ACHN (cell line): ENCODE results near the gene FAM167B.
A peak's percentile ranks its signal among the peaks of the same experiment; 100 is the strongest.

Source experiments
- DNase-seq: peaks from one replicate; pipeline ENCODE4 v3.0.0-alpha.2; 2015
- in situ Hi-C: cut with HindIII; loops from 2 replicates; pipeline ENCODE4 v1.10.0; 2017; ENCODE audit warnings: low sequenced_read_pairs, low pct_ligation_motif_present, low pct_unique_long_range_greater_than_20kb

Gene FAM167B

DNA sequence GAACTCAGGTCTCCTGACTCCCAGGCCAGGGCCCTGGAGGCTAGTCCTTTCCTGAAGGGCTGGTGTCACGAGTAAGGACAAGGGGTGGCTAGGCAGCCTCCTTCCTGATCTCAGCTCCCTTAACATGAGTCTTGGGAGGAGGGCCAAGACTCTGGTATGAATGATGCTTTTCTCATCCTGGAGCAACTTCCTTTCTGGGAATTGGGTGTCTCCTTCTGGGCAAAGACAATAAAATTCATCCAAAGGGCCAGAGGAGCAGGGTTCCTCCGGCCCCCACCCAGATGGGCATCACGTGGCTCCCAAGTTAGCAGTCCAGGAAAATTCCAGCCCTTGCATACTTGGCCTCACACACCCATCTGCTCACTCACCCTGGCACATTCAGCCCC is at the start of gene FAM167B:
Gene FAM167B (plus strand): TSS at position 335 of the 386 bp plus-strand sequence. CDS start 200 bp downstream, outside the sequence.
- DNase-seq, result no peak
- in situ Hi-C loops, result no loop called here

DNA sequence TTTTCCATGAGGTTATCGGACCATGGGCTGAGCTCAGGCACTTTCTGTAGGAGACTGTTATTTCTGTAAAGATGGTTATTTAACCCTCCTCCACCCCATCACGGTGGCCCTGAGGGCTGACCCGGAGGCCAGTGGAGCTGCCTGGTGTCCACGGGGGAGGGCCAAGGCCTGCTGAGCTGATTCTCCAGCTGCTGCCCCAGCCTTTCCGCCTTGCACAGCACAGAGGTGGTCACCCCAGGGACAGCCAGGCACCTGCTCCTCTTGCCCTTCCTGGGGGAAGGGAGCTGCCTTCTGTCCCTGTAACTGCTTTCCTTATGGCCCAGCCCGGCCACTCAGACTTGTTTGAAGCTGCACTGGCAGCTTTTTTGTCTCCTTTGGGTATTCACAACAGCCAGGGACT is 49.2 kb upstream of the FAM167B start:
- no peak for DNase-seq
- in situ Hi-C loops, result no loop called here

DNA sequence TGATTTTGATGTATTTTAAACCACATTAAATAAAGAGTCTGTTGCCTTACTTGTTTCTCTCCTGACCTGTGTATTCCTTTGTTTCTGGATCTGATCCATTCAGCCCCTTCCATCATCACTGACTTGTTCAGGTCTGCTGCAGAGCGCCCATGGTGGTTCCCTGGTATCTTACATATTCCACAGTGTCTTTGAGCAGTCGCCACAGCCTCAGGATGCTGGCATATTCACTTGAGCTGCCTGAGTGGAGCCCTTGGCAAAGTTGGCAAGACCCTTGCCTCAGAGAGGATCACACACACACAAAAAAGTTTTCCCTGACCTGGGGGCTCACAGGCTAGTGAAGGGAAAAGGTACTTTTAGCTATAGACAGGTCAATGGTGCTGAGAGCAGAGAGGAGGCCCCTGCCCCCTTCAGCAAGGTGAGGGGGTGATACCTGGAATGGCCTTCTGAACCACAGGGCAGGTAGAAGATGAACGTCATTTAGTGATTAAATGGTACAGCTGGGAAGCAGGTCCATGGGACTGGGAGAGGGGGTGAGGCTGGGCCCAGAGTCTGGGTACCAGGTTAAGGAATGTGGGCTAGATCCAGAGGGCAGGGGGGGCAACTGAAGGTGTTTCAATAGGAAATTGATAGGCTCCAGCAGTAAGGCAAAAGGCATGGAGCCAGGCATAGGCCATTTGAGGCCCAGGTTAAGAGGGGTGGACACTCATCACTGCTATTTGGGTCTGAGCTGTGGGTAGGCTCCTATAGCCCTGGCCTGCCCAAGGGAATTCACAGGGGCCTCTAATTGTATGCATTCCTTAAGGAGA is 48.6 kb upstream of the FAM167B start:
- DNase-seq, result no peak
- in situ Hi-C loops, result no loop called here

DNA sequence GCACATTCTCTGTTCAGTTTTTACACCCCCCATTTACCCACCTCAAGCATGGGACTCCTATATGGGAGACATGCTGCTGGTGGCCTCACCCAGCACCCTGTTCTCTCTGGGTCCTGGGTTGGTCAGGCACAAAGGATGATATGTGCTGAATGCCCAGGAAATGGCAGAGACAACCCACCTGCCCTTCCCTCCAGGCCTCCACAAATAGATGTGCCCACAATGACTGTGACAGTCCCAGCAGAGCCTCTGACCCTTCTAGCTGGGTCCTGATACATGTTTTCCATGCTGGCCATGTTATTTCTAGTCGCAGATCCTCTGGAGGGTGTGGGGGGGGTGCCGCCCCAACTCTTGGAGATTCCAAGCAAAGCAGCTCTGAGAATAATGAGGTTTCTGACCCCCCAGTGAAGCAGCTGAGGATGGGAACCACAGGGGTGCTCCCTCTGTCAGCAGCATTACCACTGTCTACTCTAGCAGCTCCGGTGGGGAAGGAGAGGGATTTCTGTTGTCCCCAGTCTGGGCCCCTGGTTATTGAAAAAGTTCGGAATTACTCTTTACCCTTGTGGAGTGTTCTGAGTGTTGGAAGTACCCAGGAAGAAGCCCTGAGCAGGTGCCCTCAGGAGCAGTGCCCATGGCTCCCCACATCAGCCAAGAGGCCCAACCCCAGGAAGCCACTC is 47.8 kb upstream of the FAM167B start:
- in situ Hi-C loops, result no loop called here
- no peak for DNase-seq

DNA sequence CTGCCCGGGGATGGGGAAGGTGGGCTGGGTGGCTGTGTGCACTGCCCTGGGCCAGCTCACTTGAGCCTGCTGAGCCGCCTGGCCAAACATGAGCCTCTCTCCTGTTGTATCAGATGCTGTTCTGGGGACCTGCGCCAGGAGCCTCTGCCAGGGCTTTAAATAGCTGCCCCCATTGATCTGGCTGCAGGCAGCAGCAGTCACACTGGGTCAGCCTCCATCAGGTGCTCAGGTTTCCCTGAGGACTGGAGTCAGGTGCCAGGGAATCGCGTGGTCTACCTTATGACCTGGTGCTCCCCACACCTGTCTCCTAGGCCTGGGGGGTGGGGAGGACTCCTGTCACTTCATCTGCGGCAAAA is 47.3 kb upstream of the FAM167B start:
- in situ Hi-C loops, result no loop called here
- no peak for DNase-seq

DNA sequence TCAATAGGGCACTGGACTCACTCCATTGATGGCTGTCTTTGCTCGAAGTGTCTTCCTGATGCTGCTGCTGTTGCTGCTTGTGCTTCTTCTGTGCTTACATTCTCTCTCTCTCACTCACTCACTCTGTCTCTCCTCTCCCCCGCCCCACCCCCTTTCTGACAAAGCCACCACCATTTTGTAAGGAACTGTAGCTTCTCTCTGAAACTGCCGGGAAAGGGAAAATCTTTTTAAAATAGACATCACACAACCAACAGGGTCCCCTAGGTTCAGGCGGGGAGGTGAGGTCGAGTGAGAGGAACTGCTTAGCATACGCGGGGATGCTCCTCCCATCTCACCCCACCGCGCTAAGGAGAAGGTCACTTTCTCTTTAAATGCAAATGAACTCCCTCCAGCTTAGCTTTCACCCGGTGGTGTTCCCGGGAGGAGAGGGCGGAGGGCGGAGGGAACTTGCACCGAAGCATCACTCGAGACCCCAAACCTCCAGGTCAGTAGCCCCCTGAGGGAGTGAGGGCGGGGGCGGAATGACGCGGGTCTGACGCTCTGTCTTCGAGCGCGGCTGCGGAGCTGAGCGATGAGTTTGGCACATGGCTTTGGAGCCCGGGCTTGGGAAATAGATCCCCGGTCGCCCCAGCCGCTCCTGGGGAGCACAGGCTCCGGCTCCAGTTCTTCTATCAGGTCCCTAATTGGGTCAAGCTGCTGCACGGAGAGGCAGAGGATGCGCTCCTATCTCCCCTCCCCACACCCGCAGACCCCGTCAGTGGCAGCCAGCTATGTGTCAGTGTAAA is 46.6 kb upstream of the FAM167B start, which contains the start of gene CCDC28B:
Gene CCDC28B (plus strand): TSS at position 370 of the 785 bp plus-strand sequence. CDS start 1,341 bp downstream, outside the sequence.
- DNase-seq, result peak; percentile 48

DNA sequence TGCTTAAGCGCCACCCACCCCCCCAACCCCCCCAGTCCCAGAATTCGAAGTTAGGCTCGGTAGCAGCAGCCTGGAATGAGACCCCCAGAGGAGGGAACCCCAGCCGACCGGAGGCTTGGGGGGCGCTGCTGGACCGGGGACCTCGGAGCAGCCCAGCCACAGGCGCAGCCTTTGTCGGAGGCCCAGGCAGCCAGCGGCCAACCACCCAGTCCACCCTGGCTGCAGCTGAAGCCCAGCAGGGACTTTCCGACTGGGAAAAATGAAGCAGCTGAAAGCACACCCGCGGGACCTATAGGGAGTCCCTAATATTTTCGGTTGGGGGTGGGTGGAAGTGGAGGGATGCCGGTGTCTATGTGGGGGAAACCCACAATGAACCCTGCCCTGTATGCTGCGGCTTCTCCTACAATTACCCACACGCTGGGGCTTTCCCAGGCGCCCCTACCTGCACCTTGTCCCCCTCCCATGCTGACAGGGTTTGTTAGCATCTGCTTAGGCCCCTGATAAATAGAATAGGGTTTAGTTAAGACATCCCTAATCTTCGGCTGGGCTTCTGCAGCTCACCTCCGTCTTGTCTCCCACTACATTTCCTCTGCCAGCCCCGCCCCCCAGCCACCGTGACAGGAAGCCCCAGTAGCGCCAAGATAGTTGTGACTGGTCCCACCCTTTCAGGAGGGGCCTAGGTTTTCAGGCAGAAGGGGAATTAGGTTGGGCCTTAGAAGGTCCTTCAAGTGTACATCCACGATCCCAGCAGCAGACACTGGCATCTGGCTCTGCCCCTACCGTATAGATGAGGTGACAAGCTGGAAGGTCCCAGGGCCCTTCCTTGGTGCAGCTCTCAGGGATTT is 45.8 kb upstream of the FAM167B start:
- in situ Hi-C loops, result no loop called here
- peak; percentile 25 for DNase-seq

More for the DNA sequence above, 46.6 kb upstream of the FAM167B start, which contains the start of gene CCDC28B:
- in situ Hi-C loops, result no loop called here

DNA sequence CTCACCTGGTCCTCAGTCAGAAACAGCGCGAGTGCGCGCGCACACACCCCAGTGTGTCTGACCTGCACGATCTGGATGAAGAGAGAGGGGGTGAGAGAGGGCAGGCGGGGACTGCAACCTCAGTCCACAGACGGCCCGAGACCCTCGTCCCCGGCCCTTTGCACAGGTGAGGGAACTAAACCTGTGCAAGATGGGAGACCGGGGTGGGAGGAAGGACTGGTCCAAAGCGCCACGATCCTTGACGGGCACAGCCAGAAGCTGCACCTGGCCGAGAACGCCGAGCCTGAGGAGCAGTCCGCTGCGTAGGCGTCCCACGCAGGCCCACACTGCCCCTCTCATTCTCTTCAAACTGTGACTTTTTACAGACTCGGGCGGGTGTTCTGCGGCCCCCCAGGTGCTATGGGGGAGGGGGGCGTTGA is 42.1 kb upstream of the FAM167B start:
- no peak for DNase-seq
- in situ Hi-C loops, result no loop called here

DNA sequence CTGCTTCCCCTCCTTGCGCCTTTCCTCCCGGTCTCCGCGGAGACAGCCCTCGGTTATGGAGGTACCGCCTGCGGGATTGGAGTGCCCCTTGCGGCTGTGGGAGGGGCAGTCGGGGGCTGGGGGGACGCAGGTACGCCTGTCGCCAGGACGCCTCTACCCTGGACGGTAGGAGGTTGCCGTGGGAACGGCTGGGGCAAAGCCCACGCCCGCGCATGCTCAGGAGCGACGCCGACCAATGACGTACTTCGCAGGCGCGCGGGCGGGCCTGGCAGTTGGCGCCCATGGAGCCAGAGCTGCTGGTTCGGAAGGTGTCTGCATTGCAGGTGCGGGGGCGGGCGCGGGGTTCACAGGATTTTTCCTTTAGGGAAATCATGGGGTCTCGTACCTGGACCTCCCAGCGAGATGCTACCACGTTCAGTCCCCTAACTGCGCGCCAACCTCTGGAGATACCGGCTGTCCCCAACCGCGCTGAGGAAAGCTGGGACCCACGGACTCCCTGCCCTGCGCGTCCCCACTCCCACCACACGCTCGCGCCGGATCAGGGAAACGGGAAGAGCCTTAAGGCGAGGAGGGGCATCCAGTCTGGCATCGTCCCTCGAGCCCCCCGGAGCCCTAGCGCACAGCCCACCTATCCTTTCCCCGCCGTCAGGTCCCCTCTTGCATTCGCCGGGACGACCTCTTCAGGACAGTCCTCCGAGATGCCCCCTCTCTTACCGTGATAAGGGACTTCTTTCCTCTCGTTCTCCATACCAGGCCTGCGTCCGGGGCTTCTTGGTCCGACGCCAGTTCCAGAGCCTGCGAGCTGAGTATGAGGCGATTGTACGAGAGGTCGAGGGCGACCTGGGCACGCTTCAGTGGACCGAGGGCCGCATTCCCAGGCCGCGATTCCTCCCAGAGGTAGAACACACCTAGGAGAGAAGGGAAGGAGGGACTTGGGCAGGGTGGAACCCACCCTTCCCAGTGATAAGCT is 41.3 kb upstream of the FAM167B start, which contains the start of gene IQCC:
Gene IQCC (plus strand): TSS at position 271 of the 970 bp plus-strand sequence. CDS start 11 bp downstream, at position 282.
- DNase-seq, result peak; percentile 82
- in situ Hi-C loops, result no loop called here

DNA sequence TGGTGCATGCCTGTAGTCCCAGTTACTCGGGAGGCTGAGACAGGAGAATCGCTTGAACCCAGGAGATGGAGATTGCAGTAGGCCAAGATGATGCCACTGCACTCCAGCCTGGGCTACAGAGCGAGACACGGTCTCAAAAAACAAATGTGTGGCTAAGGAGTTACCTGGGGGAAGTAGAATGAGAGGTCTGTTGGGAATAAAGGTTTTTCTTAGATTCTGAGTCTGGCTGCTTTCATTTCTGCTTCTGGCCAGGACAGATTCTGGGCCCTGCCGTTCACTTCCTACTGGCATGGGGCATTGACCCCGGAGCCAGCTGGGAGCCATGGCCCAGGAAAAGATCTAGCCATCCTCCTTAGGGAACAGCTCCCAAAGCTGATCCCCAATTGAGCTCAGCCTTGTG is 38.6 kb upstream of the FAM167B start:
- in situ Hi-C loops, result no loop called here
- no peak for DNase-seq

DNA sequence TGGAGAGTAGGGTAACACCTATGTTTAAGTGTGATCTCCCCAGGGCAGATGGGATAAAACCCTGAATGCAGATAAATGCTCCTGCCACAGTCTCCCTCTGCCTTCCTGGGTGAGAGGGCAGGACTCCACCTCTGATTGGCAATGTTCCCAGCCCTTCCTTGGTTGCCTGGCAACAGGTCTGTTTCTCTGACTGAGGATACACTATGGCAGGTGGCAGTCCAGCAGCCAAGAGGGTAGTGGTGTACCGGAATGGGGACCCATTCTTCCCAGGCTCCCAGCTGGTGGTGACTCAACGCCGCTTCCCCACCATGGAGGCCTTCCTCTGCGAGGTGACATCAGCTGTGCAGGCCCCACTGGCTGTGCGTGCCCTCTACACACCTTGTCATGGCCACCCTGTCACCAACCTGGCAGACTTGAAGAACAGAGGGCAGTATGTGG is 38.1 kb upstream of the FAM167B start, which contains the start of gene DCDC2B:
Gene DCDC2B (plus strand): TSS at position 199 of the 438 bp plus-strand sequence. CDS start 5 bp downstream, at position 204.
- DNase-seq, result peak; percentile 78
- in situ Hi-C loops, result no loop called here

DNA sequence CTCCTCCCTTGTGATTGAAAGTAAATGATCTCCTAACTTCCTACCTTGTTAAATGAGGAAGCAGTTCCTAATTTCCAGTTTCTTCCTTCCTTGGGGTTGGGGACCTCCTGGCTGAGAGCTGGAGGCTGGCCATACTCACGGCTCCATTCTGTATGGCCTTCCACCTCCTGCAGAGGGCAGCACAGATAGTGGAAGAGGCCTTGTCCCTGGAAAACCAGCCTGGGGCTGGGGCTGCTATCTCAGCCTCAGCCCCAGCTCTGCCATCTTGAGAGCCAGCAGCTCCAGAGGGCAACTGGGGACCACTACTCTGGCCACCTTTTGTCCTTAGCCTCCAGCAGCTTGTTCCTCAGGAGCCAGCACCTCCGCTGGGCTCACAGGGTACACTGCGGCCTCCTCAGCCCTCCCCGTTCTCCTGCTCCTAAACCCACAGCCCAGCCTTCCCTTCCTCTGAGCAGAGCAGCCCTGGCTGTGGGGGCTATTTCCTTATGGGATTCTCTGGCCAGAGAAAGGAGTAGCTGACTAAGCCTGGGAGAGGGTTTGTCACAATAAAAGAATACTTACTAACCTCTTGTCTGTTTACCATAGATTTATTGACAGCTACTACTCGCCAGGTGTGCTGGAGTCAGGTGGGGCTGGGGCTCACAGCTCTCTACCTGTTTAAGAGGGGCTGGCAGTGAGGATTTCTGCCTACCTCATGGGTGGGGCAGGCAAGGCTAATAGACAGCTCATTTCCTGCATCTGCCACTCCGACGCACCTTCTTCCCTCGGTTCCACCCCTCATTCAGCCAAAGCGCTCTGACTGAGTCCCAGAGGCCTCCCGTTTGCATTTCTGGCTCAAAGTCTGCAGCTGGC is 31.2 kb upstream of the FAM167B start:
- peak; percentile 67 for DNase-seq
- in situ Hi-C loops, result no loop called here

DNA sequence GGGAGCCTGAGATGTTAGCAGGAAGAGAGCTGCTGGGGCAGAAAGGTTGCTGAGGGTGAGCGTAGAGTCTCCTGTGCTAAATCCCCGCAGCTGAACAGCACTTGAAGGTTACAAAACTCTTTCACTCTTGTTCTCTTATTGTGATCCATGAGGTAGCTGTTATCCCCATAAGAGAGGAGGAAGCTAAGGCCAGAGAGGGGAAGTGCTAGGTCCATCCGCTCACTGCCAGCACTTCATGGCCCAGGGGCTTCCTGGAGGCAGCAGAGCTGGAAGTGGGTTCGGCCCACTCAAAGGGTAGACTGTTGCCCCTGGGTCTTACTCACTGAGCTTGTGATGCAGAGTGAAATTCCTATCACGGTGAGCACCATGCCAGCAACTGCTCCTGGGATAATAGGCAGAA is 30.5 kb upstream of the FAM167B start:
- in situ Hi-C loops, result no loop called here
- DNase-seq, result no peak

DNA sequence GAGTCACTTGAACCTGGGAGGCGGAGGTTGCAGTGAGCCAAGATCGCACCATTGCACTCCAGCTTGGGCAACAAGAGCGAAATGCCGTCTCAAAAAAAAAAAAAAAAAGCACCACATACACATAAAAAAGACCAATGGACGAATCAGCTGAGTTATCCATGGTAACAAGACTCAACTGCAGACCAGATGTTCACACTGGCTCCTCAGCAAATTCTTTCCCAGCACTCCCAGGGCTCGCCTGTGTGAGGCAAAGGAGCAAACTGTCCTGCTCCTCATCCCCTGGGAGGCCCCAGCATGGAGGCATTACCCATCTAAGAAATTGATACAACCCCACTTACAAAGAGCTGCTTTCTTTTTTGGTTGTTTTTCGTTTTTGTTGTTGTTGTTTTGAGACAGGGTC is 28.0 kb upstream of the FAM167B start:
- DNase-seq, result no peak
- in situ Hi-C loops, result no loop called here

DNA sequence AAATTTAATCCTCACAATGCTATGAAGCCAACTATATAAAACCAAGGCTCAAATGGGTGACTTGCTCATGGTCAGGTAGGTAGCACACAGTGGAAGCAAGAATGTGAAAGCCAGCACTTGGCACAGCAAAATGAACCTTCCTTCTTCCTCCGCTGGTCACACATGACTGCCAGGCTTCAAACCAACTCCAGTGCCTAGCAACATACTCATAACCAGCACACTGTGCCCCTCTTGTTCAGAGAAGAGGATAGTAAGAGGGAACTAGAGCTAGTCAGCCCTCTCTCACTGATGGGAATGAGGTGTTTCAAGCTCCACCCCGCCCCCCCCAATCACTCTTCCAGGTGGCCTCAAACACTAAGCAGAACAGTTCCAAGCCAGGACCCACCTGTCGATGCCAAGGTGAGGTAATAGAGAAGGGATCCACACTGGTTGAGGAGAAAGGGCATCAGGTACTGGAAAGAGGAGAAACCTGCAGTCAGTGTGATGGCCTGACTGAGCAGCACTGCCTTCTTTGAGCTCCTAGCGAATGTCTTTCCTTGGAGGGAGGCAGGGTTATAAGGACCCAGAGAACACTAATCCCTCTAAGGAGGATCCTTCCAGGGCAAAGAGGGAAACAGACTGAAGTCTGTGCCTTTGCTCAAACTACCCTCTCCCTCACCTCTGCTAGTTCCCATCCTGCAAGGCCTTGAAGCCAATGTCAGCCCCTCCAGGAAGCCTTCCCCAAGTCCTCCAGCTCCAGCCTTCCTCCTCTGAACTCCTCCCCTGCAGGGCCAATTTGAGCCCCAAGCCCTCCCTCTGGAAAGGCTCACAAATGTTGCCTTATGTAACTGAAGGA is 26.1 kb upstream of the FAM167B start:
- in situ Hi-C loops, result no loop called here
- peak; percentile 77 for DNase-seq
